GM06990 (cell line): ENCODE results near the gene HINT2.

Experiments used
- DNase-seq: peaks from one replicate; pipeline ENCODE4 v3.0.0-alpha.2; 2011; ENCODE audit not compliant: insufficient read length; ENCODE audit errors: extremely low read depth
- H3K27me3 ChIP-seq: replicated peaks from 2 replicates; pipeline ENCODE4 v1.6.0; 2011; ENCODE audit warnings: low read length; ENCODE audit not compliant: control insufficient read depth, insufficient read depth
- H3K36me3 ChIP-seq: 2 replicates; pipeline ENCODE4 v1.5.1; 2011; ENCODE audit warnings: low read length; ENCODE audit not compliant: control insufficient read depth, insufficient read depth
- H3K4me3 ChIP-seq: replicated peaks from 2 replicates; pipeline ENCODE4 v1.5.1; 2011; ENCODE audit warnings: low read depth, mild to moderate bottlenecking, control low read depth, low read length
- TF ChIP-seq, protein P1 (sequence below): IDR thresholded peaks from 2 replicates; pipeline ENCODE4 v1.5.1; 2011; ENCODE audit warnings: low read length, control low read depth, mild to moderate bottlenecking, inconsistent platforms; ENCODE audit not compliant: insufficient read depth, poor library complexity, severe bottlenecking

HINT2 gene

DNA sequence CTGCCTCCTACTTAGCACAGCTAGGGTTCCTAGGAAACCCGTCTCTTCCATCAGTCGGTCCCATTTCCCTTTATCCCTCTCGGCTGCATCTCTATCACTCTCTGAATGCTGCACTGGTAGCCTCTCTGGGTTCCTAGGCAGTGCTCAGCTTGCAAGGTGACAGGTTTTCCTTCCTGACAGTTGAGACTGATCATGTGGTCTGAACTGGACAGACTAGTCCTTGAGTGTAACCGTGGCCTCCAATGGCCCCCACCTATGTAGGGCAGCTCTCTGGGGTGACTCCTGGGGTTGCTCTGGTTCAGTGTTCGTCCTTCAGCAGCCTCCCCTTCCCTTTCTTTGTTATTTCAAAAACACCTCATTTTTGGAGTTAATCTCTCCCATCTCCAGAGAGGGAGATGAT is 18.0 kb upstream of the HINT2 start:
- DNase-seq: no peak
- Histone ChIP-seq H3K4me3 (no peak overlapping the region), H3K27me3 (no peaks in the 10 kb centered on the region), H3K36me3 (no peaks in the 10 kb centered on the region)
- TF ChIP-seq, protein P1, sequence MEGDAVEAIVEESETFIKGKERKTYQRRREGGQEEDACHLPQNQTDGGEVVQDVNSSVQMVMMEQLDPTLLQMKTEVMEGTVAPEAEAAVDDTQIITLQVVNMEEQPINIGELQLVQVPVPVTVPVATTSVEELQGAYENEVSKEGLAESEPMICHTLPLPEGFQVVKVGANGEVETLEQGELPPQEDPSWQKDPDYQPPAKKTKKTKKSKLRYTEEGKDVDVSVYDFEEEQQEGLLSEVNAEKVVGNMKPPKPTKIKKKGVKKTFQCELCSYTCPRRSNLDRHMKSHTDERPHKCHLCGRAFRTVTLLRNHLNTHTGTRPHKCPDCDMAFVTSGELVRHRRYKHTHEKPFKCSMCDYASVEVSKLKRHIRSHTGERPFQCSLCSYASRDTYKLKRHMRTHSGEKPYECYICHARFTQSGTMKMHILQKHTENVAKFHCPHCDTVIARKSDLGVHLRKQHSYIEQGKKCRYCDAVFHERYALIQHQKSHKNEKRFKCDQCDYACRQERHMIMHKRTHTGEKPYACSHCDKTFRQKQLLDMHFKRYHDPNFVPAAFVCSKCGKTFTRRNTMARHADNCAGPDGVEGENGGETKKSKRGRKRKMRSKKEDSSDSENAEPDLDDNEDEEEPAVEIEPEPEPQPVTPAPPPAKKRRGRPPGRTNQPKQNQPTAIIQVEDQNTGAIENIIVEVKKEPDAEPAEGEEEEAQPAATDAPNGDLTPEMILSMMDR: no peak

DNA sequence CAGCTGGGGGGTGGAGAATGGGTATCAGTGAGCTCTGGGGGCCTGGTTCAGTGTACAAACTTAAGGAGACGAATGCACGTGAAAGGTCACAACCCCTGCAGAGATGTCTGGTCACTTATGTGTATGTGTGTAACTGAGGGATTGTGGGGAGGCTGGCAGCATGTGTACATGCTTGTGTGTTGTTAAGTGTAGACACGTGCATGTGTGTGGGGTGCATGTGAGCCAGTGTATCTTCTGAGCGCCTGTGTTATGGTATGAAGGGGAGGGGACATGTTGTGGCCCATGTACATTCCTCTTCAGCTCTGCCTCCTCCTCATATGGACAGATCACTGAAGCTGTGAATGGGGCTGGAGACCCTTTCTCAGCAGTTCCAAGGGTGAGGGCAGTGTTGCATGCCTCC is 16.2 kb upstream of the HINT2 start:
- TF ChIP-seq, protein P1: no peak
- no peaks in the 10 kb centered on the region for H3K27me3 ChIP-seq

DNA sequence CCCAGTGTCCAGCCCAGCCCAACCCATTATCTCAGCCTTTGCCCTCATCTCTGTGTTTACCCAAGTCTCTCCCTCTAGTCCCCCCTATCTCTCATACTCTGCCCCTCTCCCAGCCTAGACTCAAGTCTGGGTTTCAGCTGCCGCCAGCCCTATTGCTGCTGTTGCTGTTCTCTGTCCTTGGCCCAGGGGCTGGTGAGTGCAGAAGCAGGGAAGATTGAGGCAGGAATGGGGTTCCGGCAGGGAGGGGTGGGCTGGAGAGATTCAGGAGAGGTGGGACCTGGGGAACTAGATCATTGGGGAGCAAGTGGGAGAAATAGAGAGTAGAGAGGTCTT is 14.9 kb upstream of the HINT2 start:
- Histone ChIP-seq H3K4me3 (peak overlapping the region; percentile 86), H3K36me3 (no peaks in the 10 kb centered on the region), H3K27me3 (no peaks in the 10 kb centered on the region)
- DNase-seq: no peak
- TF ChIP-seq, protein P1: no peak

More for the DNA sequence above, 16.2 kb upstream of the HINT2 start:
- DNase-seq: no peak
- Histone ChIP-seq H3K36me3 (no peaks in the 10 kb centered on the region), H3K4me3 (no peak overlapping the region)

DNA sequence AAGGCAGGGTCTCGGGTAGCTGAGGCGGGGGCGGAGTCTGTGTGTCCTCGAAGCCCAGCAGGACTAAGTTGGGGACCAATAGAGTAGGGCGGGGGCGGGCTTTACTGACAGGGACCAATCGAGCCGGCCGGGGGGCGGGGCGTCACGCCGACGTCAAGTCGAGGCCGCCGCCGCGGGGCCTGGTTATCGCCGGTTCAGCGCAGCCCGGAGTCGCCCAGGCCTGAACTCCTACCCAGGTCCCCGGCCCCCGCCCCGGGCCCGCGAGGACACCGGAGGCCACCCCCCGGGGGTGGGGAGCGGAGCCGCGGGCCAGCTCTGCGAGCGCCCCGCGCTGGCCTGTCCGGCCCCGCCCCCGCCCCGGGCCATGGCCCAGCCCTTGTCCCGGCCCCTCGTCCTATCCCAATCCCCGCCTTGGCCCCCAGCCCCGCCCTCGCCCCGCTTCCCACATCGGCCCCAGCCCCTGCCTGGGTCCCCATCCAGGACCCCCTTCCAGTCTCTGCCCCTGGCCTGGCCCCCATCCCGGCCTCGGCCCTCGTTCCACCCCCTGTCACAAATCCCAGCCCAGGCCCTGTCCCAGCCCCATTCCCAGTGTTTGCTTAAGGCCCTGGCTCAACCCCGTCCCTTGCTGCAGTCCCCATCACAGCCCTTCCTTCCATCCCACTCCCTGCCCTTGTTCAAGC is 14.4 kb upstream of the HINT2 start, which contains the start of gene TMEM8B:
TSS of gene TMEM8B (plus strand) at position 145 of the 680 bp plus-strand sequence. CDS start at position 365, 220 bp downstream.
- TF ChIP-seq, protein P1: no peak
- Histone ChIP-seq H3K27me3 (no peaks in the 10 kb centered on the region), H3K4me3 (peak within 1 kb of the TSS; percentile 86), H3K36me3 (no peaks in the 10 kb centered on the region)
- DNase-seq: peak; percentile 91

DNA sequence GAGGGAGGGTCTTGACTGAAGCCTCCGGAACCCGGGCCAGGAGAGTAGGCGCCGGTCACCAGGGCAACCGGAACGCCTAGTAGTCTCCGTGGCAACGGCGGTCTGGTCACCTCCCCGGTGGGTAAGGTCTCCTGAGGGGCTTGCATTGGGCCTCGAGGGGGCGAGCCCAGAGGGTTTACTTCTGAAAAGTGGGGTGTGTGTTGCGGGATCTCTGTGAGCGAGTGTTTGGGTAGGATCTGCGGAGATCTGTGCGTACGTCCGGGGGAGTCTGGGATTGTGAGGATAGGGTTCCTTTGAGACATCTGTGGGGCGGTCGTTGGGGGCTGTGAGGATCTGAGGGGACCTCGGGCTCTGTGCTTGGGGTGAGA is 13.9 kb upstream of the HINT2 start, which contains the start of gene FAM221B:
TSS of gene FAM221B (minus strand) at position 17 of the 368 bp plus-strand sequence. CDS start 2,571 bp downstream, outside the sequence.
- Histone ChIP-seq H3K4me3 (peak within 1 kb of the TSS; percentile 86), H3K36me3 (no peaks in the 10 kb centered on the region), H3K27me3 (no peaks in the 10 kb centered on the region)
- no peak for DNase-seq
- TF ChIP-seq, protein P1: no peak
